ENCODE measurements around the gene ADA.
A peak's percentile ranks its signal among the peaks of the same experiment; 100 is the strongest.

Gene ADA

DNA sequence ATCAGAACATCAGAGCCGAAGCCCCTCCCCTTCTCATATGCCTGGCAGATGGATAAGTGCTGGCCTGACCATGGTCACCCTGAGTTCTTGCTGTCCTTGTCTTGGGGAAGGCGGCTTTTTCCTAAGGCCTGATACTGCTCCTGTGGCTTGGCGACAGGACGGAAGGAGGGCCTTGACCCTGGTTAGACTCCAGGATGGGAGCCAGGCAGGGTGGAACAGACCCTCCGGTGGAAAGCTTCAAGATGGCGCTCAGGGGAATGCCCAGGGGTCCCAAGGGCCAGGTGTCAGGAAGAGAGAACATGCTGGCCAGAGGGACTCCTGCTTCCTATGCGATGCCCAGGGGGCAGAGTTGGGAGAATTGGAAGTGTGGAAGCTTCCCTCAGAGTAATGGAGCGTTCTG is 29.6 kb downstream of the ADA start:
- no peak for DNase-seq

DNA sequence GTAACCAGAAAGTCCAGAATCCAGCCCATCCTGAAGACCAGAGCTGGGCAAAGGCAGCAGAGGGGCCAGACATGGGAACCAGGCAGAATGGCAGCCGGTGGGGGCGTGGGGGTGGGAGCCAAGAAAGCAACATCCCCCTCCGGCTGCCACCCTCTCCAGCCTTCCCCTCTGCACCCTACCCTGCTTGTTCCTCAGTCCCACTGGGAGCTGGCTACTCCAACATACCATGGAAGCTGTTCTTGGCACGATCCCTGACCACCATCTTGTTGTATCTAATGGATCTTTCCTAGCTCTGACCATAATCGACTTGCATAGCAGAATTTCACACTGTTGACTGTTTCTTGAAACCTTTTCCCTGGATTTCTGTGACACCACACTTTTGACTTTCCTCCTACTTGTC is 30.2 kb downstream of the ADA start:
- no peak for DNase-seq

DNA sequence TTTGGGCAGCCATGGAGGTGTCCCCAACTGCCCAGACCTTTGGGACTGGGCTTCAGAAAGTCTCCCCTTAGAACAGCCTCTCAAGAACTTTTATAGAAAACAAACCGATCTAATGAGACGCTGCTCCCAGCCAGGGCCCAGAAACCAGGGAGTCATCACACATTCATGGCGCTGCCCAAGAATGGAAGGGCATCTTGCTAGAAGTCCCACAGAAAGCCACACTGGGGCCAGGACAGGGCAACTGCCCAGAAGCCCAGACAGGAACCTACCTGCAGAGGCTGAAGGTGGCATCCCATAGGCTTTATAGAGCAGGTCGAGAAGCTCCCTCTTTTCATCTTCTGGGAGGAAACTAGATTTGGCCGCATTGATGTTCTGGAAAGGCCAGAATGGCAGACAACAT is 31.5 kb downstream of the ADA start:
- no peak for DNase-seq

DNA sequence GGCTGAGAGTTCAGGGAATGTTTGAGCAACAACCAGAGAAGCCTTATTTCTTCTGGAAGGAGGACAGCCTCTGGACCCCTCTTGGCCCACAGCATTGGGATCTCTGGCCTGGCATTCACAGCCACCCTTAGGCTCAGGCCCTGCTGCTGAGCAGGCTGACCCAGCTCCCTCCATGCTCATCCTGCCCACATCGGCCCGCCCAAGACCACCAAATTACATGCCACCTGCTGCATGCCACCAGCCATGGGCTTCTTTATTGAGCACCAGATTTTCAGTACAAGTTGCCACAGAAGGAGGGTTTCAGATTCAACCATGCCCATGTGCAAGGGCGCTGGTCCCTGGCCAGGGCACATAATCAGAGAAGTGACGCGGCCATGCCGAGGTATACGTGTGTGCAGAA is 32.2 kb downstream of the ADA start:
- no peak for DNase-seq

DNA sequence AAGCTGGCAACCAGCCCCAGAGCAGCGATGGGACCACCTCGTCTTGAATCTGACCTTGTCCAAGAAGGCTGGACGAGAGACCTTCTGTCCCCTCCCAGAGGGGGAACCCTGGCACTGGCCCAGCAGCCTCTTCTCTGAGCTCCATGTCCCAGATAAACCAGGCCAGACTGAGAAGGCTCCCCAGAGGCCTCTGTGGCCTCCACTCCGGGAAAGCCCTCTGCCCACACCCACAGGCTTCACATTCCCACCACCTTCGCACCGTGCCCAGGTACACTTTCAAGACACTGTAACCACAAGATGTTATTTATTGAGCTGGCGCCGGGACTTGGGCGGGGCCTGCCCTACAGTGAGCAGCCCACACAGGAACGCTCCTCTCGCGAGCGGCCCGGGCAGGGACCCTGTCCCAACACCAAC is 33.2 kb downstream of the ADA start:
- peak; percentile 65 for DNase-seq

DNA sequence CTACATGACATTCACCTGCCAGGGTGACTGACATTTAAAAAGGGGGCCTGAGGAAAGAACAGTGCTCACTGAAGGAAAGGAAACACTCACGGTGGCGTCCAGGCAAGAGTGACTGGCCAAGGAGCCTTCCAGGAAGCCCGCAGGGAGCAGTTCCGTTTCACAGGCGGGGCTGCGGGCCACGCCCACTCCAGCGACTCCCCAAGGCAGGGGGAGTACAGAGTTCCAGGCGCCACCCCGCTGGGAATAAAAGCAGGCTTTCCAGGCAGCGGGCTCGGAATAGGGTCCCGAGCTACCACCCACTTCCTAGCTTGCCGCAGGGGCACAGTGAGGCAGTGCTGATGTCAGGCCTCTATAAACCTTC is 34.9 kb downstream of the ADA start:
- DNase-seq: no peak

DNA sequence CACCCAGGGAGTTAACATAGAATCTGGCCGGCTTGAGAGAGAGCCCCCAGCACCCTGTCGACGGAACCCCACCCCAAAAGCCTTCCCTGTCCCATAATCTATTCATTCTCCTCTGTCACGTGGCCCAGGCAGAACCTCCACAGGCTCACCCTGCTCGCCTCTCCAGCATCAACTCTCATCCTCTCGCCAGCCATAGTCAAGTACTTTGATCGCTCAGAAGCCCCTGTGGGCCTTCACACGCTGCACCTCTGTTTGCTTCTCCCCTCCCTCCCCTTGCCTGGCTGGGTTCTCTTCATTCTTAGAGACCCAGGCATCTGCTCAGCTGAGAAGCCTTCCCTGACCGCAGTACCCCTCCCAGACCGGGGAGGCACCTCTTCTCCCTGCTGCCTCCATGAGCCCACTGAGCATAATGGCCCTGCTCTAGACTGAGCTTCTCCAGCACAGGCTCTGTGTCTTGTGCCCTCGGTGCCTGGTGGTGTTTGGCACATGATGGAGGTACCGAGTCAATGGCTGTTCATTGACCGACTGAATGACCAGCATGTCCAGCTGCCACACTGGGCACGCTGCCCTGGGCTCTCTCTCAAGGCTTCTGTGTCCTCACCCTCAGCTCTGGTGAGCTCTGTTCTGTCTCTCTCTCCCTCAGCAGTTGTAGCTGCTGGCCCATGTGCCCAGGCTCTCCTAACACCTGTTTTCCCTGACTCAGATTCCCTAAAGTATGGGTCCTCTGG is 35.5 kb downstream of the ADA start:
- DNase-seq: no peak

DNA sequence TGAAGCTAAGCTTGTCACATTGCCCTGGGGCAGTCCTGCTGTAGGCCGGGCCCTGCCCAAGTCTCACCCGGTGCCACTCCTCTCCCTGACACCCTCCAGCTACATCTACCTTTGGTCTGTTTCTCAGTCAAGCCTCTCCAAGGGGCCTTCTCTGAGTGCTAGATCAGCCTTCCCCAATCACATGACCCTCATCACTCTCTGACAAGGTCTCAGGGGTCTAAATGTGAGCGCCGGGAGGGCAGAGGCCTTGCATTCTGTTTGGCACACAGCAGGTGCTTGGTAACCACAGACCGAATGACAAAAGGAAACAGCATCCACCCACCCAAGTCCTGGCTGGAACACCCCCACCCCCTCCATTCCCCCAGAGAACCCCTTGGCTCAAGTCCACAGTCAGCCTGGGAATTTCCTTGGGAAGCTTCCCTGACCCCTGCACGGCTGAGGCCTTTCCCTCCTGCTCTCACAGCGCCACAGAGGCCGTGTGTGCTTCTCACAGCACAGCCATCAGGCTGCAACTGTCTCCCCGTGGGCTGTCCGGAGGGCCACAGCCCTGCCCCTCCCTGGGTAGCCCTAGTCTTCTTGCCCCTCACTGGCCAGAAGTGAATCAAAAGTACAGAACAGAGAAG is 36.2 kb downstream of the ADA start:
- peak; percentile 67 for DNase-seq

DNA sequence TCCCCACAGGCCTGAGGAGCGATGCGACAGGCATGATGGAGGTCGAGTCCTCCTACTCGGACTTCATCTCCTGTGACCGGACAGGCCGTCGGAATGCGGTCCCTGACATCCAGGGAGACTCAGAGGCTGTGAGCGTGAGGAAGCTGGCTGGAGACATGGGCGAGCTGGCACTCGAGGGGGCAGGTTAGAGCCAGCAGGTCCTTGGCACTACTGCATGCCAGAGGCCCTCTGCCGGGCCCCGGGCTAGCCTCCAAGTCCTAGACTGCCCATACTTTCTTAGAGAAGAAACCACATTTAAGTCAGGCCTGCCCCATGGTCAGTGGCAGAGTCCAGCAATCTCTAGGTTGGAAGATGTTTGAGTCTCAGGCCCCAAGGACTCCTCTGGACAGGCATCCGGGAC is 37.0 kb downstream of the ADA start:
- no peak for DNase-seq

DNA sequence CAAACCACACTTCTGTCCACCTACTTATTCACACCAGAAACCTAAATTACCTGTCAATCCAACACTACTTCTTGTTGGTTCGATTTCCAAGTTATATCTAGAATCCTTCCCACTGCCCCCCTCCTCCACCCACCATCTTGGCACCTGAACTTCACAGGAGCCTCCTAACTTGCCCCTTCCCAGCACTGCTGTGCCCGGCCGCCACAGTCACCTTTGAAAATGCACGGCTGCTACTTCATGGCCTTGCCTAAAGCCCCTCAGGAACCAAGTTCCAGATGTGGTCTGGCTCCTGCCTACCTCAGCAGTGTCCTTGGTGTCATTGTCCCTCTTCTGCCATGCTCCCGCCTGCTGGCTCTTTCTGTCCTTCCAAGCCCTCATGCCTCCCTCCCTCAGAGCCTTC is 37.9 kb downstream of the ADA start:
- DNase-seq: no peak

DNA sequence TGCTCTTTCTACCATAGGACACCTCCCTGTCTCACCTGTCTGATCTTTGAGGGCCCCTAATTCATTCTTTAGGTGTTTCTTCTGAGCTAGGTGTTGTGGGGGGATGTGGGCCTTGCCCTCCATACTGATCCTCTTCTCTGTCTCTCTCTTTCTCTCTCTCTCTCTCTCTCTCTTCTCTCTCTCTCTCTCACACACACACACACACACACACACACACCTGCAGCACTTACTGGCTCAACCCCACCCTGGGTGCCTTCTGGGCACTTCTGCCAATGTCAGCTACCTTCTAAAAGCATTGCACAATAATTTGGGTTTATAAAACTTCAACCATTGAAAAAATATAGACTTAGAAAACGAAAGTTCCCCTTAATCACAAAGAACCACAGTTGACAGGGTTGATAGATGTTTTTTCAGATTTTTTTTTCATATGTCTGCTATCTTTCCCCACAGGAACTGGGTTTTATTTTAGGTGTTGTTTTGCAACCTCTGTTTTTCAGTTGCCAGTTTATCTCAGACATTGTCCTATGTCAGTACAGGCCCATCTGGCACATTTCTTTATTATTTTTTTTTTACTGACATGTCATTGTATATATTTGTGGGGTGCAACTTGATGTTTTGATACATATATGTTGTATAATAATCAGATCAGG is 41.1 kb downstream of the ADA start:
- DNase-seq: no peak

DNA sequence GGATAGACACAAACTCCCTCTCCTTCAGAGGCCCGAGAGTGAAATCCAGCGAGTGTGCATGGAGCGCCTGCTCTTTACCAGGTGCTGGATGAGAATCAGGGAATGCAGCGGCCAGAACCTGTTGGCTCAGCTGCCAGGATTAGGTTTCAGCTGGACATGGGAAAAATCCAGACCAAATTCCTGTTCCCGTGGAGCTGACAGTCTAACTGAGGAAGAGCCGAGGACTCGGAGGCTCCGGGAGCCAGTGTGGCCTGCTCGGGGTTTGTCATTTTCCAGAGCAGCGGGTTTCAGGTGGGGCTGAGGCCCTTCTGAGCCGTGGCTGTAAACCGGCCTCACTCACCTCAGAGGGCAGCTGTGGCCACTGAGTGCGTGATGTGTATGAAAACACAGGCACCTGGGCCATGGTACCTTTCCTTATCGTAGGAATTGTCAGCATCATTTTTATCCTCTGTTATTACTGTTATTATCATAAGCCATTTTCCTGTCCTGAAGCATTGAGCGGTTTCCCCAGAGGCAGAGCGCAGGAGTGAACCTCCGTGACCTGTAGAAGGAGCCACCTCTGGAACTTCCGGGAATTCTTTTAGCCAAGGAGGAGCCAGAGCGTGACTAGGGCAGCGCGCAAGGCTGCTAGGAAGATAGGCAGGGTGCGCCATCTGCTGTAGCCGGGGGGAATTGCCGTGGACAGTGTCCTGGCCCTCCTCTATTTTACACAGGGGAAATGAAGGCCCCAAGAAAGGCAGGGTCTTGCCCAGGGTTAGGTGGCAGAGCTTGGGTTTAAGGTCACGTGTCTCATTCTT is 41.8 kb downstream of the ADA start:
- peak; percentile 96 for DNase-seq

DNA sequence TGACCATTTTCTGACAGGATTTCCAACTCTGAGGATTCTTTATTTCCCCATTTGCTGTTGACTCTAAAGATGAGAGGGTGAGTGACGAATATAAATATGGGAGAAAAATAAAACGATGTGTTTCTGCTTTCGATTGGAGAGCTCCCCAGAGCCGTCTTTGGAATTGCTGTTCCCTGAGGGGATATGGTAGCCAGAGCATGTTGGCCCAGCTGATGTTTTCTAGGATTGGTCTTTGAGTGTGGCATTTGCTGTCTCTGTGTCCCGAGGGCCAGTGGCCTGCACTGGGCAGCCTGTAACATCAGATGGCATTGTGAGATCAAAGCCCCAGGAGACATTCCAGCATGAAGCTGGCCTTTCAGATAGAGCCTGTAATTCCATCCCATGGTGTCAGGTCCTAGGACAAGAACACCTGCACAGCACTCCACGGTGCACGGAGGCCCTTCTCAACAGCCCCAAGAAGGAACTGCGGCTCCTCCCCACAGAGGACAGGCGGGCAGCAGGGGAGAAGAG is 42.4 kb downstream of the ADA start:
- DNase-seq: no peak

DNA sequence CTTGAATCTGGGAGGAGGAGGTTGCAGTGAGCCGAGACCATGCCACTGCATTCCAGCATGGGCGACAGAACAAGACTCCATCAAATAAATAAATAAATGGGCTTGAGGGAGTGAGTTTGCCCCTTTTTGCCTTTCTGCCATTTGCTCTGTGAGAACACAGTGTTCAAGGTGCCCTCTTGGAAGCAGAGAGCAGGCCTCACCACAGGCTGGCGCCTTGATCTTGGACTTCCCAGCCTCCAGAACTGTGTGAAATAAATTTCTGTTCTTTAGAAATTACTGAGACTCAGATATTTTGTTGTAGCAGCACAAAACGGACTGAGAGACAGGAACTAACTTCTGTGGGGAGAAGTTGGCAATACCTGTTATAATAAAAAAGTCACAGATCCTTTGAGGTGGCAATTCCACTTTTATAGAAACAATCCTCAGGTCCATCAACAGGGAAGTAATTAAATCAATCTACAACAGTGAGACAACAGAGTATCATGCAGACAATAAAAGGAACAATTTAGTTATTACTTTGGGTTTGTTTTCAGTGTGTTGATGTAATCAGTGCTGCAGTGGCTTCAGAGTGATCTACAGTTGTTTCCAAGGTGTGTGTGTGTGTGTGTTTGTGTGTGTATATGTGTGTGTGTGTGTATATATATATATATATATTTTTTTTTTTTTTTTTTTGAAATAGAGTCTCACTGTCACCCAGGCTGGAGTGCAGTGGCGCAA is 44.6 kb downstream of the ADA start:
- DNase-seq: no peak

DNA sequence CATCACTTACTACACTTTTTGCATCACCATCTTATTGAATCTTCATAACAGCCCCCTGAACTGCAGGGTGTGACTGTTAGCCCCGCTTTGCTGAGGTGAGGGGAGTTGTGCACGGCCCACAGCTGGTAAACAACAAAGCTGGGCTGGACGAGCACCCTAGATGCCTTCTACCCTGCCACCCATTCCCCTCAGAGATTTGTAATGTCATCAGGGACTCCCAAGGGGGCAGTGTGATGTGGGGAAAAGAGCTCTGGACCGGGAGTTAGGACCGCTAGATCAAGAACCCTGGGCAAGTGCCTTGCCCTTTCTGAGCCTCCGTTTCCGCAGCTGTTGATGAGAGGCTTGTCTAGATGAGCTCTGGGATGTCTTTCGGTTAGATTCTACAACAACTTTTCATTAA is 48.2 kb downstream of the ADA start:
- DNase-seq: no peak

DNA sequence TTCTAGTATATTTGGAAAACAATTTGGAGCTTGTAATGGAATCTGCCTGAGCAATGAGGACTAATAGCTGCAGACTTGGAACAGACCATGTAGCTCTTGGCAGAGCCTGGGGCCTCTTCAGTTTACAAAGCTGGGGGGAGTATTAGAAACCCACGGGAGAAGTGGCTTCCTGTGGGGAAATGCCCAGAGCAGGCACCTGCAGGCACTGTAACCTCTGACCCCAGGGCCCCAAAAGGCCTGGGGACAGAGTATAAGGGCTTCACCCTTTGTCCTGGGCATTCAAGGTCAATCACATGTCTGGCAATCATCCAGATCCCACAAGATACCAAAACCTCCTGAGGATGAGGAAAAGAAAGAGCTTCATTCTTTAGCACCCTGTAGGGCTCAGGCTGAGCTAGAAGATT is 49.7 kb downstream of the ADA start:
- DNase-seq: no peak

DNA sequence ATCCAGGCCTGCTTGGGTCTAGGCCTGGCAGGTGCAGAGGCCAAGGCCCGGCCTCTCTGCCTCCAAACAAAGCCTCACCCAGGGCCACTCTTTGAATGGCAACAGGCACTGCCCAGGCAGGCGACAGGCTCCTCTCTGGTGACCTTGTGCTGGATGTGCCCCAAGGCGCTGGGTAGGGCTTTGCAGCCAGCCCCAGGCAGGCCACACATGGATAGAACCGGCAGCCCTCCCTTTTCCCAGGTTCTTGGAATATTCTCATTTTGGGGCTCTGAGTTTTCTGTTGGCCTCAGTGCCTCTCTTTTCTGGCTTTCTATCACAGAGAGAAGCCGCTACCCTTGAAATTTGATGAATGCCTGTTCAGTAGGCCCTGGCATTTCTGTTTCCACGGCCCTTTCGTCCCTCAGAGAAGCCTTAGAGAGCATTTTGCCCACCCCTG is 50.2 kb downstream of the ADA start:
- no peak for DNase-seq

DNA sequence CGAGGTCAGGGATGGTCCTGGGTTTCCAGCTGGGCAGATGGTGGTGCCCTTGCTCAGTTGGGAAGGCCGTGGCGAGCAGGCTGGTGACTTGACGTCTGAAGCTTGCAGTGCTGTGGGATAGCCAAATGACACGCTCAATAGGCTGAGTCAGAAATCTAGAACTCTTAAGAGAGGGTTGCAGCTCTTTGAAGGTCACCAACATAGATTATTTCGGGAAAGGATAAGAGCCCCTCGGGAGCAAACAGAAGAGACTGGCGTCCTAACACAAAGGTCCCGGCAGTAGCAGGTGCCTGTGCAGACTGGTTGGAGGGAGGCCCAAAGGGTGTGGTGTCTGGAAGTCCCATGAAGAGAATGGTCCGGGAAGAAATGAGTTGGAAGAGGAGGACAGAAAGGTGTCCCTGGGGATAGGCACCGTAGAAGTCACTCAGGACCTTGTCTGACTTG is 50.7 kb downstream of the ADA start:
- DNase-seq: no peak

DNA sequence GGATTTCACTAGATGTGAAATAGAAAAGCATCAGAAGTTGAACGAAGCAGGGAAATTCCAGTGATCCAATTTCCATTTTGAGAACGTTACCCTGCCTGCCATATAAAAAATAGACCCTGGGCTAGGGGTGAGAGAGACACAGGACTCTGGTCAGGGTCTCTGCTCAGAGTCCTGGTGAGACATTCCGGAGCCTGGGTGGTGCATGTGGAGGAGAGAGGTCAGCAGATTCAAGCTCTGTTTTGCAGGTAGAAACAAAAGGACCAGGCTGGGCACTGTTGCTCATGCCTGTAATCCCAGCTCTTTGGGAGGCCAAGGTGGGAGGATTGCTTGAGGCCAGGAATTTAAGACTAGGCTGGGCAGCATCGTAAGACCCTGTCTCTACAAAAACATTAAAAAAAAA is 51.2 kb downstream of the ADA start:
- DNase-seq: no peak

DNA sequence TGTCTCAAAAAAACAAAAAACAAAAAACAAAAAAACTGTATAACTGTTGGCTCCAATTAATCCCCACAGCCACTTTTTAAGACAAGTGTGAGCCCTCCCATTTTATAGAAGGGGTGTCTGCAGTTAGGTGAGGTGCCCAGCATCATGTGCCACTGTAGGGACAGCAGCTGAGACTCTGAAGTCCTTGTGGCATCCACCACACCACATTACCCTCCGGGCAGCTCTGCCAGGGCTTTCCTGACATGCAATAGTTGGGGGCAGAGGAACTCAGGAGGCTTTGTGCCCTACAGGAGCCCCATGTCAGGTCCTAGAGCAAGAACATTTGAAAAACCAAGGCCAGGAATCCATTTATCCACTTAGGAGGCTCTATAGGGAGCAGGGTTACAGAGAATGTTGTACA is 51.8 kb downstream of the ADA start:
- DNase-seq: no peak

DNA sequence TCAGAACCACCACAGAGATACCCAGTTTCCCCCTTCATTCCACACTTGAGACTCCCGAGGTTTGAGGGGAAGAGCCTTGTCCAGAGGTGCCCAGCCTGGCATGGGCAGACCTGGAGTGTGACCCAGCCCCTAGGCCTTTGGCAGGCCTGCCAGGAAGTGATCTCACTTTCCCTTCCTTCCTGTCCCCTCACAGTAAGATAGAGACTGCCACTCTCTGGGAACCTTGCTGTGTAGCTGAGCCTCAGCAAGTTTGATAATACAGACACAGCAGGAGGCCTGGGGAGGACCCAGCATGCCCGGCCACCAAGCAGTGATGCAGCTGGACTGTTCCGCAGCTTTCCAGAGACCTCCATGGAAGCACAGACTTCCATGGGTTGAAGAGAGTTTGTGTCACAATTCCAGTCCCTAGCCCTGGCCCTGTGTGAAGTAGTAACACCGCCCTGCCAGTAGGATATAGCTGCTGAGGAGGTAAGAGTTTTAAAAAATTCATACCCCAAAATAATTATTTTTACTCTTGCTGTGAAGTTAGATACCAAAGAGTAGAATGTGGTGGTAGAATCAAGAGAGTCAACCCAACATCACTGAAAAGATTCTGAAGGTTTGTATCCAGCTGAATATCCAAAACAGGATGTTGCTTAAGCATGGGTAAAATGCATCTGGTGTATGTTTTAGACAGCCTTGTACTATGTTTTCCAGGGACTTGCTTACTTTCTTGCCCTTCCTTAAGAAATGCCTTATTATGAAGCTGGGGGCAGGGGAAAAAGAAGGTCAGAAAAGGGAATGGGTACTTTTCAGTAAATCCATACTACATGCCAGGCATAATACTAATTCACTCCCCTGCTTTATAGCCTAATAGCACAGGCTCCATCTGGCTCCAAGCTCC is 52.8 kb downstream of the ADA start:
- DNase-seq: no peak

DNA sequence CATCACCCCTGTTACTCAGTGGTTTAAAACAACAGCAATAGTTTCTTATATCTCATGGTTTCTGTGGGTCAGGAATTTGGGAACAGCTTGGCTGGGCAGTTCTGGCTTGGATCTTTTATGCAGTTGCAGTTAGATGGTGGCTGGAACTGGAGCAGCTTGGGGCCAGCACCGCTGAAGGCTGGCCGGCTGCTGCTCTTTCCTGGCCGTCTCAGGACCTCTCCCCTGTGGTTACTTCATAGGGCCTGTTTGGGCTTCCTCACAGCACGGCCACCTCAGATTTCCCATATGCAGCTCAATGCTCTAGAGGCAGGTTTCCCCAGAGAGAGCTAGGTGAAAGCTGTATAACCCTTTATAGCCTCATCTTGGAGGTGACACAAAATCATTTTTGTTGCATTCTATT is 53.6 kb downstream of the ADA start:
- no peak for DNase-seq

Measured in activated CD8-positive, alpha-beta memory T cell treated with anti-CD3 and anti-CD28 coated beads for 24 hours (primary cell).